ENCODE measurements around the gene RGS10.
A peak's percentile ranks its signal among the peaks of the same experiment; 100 is the strongest.

RGS10 gene

DNA sequence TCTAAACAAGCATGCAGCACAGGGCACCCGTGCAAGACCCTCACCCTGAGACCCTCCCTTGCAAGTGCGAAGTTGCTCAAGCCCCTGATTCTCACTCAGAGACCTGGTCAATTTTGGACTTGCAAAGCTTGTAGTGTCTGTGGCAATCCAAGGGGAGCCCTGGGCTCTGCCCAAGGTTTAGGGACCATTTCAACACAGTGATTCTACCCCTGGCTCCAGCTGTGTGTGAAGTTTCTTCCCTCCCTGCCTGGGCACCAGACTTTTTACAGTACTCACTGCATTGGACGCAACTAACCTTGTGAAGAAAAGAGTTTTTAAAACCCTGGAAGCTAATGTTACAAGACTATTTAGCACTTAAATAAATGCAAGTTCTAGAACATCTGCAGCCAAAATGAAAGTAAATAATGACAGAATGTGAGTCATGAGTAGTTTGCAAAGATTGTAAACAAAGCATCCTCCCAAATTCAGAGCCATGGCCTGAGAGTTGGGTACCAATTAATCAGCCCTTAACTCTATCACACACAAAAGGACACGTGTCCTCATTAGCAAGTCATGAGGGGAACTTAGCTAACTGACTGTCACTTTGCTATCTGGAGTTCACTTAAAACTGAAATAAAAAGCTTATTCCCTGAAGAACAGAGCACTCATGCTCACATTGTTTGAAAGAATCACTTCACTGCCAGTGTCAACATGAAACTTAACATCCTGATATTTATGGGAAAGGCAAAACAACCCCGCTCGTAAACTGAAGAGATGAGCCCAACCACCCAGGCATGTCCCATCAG, 48.1 kb downstream of the RGS10 start:
- H3K36me3 ChIP-seq (ENCODE audit: low read depth), result no peaks in the 10 kb centered on the region
- no peak overlapping the region for H3K27ac ChIP-seq (ENCODE audit: poor library complexity, severe bottlenecking)
- ATAC-seq (ENCODE audit: low read depth) (no peak), DNase-seq (ENCODE audit: low spot score) (no peak)
- no peaks in the 10 kb centered on the region for H3K9me3 ChIP-seq (ENCODE audit: severe bottlenecking)
- TF ChIP-seq, protein P1, sequence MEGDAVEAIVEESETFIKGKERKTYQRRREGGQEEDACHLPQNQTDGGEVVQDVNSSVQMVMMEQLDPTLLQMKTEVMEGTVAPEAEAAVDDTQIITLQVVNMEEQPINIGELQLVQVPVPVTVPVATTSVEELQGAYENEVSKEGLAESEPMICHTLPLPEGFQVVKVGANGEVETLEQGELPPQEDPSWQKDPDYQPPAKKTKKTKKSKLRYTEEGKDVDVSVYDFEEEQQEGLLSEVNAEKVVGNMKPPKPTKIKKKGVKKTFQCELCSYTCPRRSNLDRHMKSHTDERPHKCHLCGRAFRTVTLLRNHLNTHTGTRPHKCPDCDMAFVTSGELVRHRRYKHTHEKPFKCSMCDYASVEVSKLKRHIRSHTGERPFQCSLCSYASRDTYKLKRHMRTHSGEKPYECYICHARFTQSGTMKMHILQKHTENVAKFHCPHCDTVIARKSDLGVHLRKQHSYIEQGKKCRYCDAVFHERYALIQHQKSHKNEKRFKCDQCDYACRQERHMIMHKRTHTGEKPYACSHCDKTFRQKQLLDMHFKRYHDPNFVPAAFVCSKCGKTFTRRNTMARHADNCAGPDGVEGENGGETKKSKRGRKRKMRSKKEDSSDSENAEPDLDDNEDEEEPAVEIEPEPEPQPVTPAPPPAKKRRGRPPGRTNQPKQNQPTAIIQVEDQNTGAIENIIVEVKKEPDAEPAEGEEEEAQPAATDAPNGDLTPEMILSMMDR (IDR thresholded peaks at IDR 0.05; ENCODE audit: poor library complexity, severe bottlenecking), result no peak
- H3K4me1 ChIP-seq (ENCODE audit: insufficient read depth, poor library complexity, severe bottlenecking), result no peaks in the 10 kb centered on the region
- no peak overlapping the region for H3K4me3 ChIP-seq (ENCODE audit: severe bottlenecking)
- H3K27me3 ChIP-seq (ENCODE audit: insufficient read depth, poor library complexity, severe bottlenecking), result no peaks in the 10 kb centered on the region

DNA sequence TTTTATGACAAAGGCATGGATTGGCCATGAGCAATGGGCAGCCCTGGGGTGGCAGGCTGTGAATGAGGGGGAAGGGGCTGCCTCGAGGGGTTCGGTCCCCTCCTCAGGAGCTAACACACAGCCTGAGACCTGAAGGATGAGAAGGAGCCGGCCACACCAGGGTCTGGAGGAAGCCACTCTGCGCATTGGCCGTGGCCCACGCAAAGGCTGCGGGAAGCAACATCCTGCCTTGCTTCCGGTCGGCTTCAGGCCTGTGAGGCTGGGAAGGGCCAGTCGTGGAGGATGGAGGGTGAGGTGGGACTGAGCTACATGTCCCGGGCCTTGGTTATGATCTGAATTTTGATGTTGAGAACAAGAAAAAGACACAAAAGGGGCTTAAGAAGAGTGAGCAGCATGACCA, 49.4 kb downstream of the RGS10 start:
- Histone ChIP-seq H3K27ac (ENCODE audit: poor library complexity, severe bottlenecking) (no peak overlapping the region), H3K4me3 (ENCODE audit: severe bottlenecking) (no peak overlapping the region), H3K36me3 (ENCODE audit: low read depth) (no peaks in the 10 kb centered on the region), H3K27me3 (ENCODE audit: insufficient read depth, poor library complexity, severe bottlenecking) (no peaks in the 10 kb centered on the region), H3K4me1 (ENCODE audit: insufficient read depth, poor library complexity, severe bottlenecking) (no peaks in the 10 kb centered on the region), H3K9me3 (ENCODE audit: severe bottlenecking) (no peaks in the 10 kb centered on the region)
- DNase-seq (ENCODE audit: low spot score), result no peak
- TF ChIP-seq, protein P1 (IDR thresholded peaks at IDR 0.05; ENCODE audit: poor library complexity, severe bottlenecking), result no peak
- no peak for ATAC-seq (ENCODE audit: low read depth)

DNA sequence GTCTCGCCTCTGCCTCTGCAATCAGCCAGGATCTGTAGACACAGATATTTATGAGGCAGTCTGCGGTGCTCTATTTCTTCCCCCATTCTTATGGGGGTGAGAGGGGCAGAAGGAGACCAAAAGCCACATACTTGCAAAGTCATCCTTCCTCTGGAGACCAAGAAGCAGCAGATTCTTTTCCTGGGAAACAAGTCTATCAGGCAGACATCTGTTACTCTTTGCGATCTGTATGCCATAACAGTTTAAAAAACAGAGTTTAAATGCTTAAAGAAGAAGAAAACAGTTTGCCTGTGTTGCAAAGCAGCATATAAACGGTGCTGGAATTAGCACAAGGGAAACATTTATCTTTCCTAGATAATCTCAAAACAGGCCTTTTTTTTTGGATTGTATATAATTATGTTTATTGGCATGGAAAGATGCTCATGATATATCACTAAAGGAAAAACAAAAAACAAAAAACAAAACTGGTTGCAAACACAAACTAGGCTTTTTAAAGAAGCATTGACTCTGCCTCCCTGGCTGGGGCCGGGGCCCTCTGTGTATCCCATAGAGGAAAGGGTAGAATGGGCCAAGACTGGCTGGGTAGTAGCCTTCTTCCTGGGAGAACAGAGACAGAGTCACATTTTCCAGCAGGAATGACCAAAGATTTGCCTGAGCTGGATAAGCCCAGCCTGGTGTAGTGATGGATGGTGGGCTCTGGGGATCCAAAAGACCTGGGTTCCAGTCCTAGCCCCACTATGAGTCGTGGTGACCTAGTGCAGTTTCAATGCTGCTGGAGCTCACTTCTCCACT, 50.4 kb downstream of the RGS10 start:
- Histone ChIP-seq H3K4me3 (ENCODE audit: severe bottlenecking) (no peak overlapping the region), H3K36me3 (ENCODE audit: low read depth) (no peaks in the 10 kb centered on the region), H3K27ac (ENCODE audit: poor library complexity, severe bottlenecking) (no peak overlapping the region), H3K9me3 (ENCODE audit: severe bottlenecking) (no peaks in the 10 kb centered on the region), H3K27me3 (ENCODE audit: insufficient read depth, poor library complexity, severe bottlenecking) (no peaks in the 10 kb centered on the region), H3K4me1 (ENCODE audit: insufficient read depth, poor library complexity, severe bottlenecking) (no peaks in the 10 kb centered on the region)
- ATAC-seq (ENCODE audit: low read depth) (no peak), DNase-seq (ENCODE audit: low spot score) (no peak)
- TF ChIP-seq, protein P1 (IDR thresholded peaks at IDR 0.05; ENCODE audit: poor library complexity, severe bottlenecking), result no peak

DNA sequence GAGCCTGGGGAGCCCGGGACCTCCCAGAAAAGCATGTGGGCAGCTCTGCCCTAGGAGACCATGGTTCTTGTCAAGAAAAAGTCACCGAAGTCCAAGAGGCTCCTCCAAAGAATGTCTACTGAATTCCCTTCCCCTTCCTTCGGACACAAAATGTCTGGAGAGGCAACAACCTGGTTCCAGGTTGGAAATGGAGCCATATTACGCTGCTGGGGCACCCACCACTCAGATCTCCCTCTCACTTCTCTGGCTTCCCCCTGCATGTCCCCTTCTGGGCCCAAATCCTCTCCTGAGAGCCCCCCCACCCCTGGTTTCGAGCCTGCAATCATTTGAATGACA, 52.6 kb downstream of the RGS10 start:
- ATAC-seq (ENCODE audit: low read depth), result no peak
- TF ChIP-seq, protein P1 (IDR thresholded peaks at IDR 0.05; ENCODE audit: poor library complexity, severe bottlenecking), result peak; percentile 58

DNA sequence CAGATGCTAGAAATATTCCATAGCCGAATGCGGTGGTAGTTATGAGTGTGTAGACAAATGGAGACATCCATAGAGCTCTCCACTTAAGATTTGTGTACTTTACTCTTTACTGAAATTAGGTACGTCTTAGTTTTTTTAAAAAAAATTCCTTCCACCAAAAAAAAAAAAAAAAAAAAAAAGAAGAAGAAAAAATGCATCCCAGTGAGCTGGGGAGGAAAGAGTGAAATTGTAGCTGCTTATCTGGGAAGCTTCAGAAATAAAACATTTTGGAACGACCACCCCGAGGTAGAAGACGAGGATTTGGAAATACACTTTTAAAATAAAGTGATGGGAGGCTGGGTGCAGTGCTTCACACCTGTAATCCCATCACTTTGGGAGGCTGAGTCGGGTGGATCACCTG, 53.8 kb downstream of the RGS10 start:
- Histone ChIP-seq H3K4me1 (ENCODE audit: insufficient read depth, poor library complexity, severe bottlenecking) (no peaks in the 10 kb centered on the region), H3K36me3 (ENCODE audit: low read depth) (no peaks in the 10 kb centered on the region), H3K9me3 (ENCODE audit: severe bottlenecking) (no peaks in the 10 kb centered on the region), H3K27ac (ENCODE audit: poor library complexity, severe bottlenecking) (no peak overlapping the region), H3K4me3 (ENCODE audit: severe bottlenecking) (no peak overlapping the region), H3K27me3 (ENCODE audit: insufficient read depth, poor library complexity, severe bottlenecking) (no peaks in the 10 kb centered on the region)
- ATAC-seq (ENCODE audit: low read depth) (no peak), DNase-seq (ENCODE audit: low spot score) (no peak)
- TF ChIP-seq, protein P1 (IDR thresholded peaks at IDR 0.05; ENCODE audit: poor library complexity, severe bottlenecking), result no peak

More for the DNA sequence above, 52.6 kb downstream of the RGS10 start:
- no peak overlapping the region for H3K4me3 ChIP-seq (ENCODE audit: severe bottlenecking)
- no peaks in the 10 kb centered on the region for H3K4me1 ChIP-seq (ENCODE audit: insufficient read depth, poor library complexity, severe bottlenecking)
- H3K9me3 ChIP-seq (ENCODE audit: severe bottlenecking), result no peaks in the 10 kb centered on the region
- DNase-seq (ENCODE audit: low spot score), result no peak
- no peaks in the 10 kb centered on the region for H3K27me3 ChIP-seq (ENCODE audit: insufficient read depth, poor library complexity, severe bottlenecking)
- H3K36me3 ChIP-seq (ENCODE audit: low read depth), result no peaks in the 10 kb centered on the region
- H3K27ac ChIP-seq (ENCODE audit: poor library complexity, severe bottlenecking), result no peak overlapping the region

All from RWPE2 (cell line).